NCI-H446 (cell line): Measurements from ENCODE around the gene ZNF239.
"Not testable (repeated sequence)": the region's sequence is repeated elsewhere in the genome, so short reads cannot be mapped to it uniquely, and the experiment has no call there.

ENCODE experiments used
- DNase-seq, 2 experiments: peaks; one replicate each; lab custom pipeline; 2025; lab: John Stamatoyannopoulos, UW

Gene ZNF239

DNA sequence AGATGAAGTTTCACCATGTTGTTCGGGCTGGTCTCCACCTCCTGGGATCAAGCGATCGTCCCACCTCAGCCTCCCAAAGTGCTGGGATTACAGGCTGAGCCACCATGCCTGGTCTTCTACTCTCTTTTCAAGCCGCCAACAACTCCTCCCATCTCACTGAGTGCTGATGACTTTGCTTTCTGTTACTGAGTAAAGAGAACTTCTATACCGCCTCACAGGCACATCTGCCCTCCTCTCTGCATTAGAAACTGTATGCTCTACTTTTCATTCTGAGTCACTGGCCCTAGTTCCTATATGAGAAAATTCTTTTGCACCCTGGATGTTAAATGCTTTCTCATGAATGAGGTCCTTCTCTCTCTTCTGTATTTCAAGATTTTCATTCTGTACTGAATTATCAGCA, 2.2 kb upstream of the ZNF239 start:
- no peak for DNase-seq

DNA sequence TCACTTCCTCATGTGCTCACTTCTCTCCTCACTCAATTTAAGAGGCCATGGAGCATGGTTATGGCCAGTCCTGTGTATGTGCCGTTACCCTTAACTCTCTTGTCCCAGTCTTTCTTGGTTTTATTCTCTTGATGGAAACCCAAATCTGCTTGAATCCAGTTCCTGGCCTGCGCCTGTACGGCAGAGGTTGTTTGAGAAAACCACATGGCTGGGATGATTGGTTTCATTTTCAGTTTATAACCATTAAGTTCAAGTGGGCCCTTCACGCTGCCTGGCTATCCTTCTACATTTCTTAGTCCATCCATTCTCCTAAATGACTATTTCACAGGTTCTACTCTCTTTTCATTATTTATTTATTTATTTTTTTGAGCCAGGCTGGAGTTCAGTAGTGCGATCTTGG, 1.6 kb upstream of the ZNF239 start:
- no peak for DNase-seq

DNA sequence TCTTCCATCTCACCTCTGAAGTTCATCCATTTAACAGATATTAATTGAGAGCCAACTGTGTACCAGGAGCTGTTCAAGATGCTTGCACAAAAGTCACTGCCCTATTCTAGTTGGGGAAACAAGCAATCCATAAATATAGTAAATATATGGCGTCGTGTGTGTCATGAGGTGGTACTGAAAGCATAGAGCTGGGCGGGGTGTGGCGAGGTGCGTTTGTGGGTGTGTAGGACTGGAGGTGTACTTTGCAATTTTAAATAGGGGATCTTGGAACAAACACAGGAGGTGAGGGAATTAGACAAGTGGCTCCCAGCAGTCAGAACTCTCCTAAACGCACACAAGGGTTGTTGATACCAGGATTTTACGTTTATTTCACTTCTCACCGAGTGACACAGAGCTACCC, 490 bp upstream of the ZNF239 start:
- no peak for DNase-seq

DNA sequence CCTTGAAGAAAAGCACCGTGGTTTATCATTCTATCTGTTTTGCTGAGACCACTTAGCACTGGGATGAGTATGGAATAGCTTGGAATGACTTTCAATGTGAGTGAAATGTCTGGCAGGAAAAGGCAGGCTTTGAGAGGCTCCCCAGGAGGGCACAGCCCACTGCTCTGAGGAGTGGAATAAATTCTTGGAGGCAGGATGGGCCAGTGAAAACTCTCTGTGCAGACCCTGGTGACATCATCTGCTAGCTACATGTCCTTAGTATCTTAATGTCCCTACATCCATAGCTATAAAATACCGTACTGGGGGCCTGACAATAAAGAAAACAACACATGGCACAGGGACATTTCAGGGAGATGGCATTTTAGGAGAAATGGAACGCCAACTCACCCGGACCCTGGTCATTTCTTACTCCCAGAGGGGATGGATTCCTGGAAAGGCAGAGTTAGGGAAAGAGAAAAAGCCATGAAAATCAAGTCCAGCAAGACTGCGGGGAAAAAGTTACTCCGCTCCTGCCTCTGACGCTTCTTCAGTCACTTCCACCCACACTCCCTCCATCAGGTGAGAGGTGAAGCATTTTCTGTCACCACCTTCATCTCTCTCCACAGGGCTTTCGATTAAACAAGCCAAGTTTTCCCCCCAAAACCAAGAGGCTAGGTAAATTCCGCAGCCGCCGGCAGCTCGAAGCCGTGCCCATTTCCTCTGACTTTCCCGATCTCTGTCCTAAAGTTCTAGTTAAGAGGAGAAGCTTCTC, 991 bp downstream of the ZNF239 start:
- no peak for DNase-seq

DNA sequence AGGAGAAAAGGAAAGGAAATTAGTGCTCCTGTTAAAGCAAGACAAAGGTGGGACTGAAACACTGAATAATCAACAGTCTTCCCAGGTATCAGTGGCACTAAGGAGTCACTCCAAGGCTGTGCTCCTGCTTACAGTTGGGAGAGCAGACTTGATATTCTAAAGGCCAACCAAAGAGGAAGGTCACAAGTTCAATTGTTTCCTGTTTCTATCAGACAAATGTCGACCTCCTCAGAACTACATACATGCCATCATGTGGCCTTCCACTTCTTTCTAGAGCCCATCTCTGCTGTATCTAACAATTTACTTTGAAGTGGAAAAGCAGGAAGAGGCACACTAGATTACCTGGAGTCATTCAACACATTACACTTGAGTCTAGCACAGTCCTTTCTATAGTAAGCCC, 3.4 kb downstream of the ZNF239 start:
- no peak for DNase-seq

DNA sequence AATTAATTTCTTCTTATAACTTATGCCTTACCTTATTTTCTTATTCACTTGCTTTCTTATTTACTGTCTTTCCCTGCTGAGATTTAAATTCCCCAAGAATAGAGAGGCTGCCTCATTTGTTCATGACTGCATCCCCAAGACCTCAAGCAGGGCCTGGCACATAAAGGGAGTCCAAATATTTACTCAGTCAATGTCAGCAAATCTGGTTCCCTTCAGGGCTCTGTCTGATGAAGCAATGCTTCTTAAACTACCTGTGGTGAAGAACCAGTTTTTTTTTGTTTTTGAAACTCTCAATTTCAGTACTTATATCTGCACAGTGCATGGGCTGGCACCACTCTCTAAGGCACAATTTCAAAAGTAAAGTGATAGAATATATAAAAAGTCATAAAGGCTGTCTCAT, 4.7 kb downstream of the ZNF239 start:
- DNase-seq = no peak

DNA sequence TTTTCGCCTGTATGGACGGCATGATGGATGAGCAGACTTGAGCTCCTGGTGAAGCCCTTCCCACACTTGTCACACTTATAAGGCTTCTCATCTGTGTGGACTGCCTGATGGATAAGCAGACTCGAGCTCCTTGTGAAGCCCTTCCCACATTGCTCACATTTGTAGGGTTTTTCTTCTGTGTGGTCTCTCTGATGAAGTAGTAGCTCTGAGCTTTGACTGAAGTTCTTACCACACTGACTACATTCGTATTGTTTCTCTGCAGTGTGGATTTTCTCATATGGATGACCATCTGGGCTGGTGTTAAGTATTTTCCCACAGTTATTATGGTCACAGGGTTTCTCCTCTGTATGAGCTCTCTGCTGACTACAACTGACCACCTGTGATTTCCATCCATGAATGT, 17.2 kb downstream of the ZNF239 start:
- no peak for DNase-seq

DNA sequence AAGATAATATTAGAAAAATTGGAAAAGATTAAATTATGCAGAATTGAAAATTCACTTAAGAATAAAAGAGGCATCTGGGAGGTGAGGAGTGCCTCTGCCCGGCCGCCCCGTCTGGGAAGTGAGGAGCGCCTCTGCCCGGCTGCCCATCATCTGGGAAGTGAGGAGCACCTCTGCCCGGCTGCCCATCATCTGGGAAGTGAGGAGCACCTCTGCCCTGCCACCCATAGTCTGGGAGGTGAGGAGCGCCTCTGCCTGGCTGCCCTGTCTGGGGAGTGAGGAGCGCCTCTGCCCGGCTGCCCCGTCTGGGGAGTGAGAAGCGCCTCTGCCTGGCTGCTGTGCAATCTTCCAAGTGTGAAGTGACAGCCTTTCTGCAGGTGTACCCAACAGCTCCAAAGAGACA, 30.7 kb downstream of the ZNF239 start:
- not testable (repeated sequence) for DNase-seq

DNA sequence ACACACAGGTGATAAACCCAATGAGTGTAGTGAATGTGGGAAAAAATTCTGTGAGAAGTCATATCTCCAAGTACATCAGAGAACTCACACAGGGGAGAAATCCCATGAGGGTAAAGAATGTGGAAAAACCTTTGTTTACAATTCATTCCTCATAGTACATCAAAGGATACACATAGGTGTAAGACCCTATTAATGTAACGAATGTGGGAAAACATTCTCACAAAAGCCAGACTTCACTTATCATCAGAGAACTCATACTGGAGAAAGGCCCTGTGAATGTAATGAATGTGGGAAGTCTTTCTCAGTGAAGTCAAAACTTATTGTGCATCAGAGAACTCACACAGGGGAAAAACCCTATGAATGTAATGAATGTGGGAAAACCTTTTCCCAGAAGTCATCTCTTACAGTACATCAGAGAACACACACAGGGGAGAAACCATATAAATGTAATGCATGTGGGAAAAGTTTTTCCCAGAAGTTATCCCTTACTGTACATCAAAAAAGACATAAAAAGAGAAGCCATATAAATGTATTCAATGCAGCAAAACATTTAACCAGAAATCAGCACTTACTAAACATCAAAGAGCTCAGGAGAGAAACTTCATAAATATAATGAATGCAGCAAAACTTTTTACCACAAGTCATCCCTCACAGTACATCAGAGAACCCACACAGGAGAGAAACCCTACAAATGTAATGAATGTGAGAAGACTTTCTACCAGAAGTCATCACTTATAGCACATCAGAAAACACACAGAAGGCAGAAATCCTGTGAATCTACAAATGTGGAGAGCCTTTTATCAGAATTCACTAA, 49.8 kb downstream of the ZNF239 start:
- no peak for DNase-seq
